IPS DF 6.9 (cell line): ENCODE data around the gene FUT9.
A peak's percentile ranks its signal among the peaks of the same experiment; 100 is the strongest.

Experiments
- DNase-seq: peaks from one replicate; pipeline ENCODE4 v3.0.0-alpha.2; 2013; ENCODE audit warnings: low read depth, low spot score
- H3K27ac ChIP-seq: one replicate; pipeline ENCODE4 v1.5.1; 2013; ENCODE audit warnings: low read length, control low read depth
- H3K27me3 ChIP-seq: 2 replicates; pipeline ENCODE4 v1.6.1; 2013; ENCODE audit warnings: mild to moderate bottlenecking, low read length; ENCODE audit not compliant: control insufficient read depth, insufficient read depth
- H3K36me3 ChIP-seq: 2 replicates; pipeline ENCODE4 v1.6.1; 2013; ENCODE audit warnings: low read length; ENCODE audit not compliant: control insufficient read depth, insufficient read depth
- H3K4me1 ChIP-seq: 2 replicates; pipeline ENCODE4 v1.6.1; 2013; ENCODE audit warnings: low read length; ENCODE audit not compliant: control insufficient read depth, insufficient read depth
- H3K4me3 ChIP-seq: 2 replicates; pipeline ENCODE4 v1.5.1; 2013; ENCODE audit warnings: mild to moderate bottlenecking, low read length
- H3K9me3 ChIP-seq: 2 replicates; pipeline ENCODE4 v1.6.1; 2013; ENCODE audit warnings: low read length, inconsistent platforms; ENCODE audit not compliant: control insufficient read depth, insufficient read depth
- WGBS: extraction: QIAGEN DNeasy Blood & Tissue Kit; methylation state at CpG from one replicate; pipeline ENCODE4 v1.1.7; 2013; ENCODE audit warnings: mixed read lengths, missing lambda C conversion rate; ENCODE audit not compliant: insufficient read length, insufficient coverage; 5-methylcytosine and 5-hydroxymethylcytosine counted together

Gene FUT9

GRCh38 chr6:96065213-96065612 is 49.4 kb downstream of the FUT9 start:
- Histone ChIP-seq H3K27ac (no peak overlapping the region), H3K4me1 (no peaks in the 10 kb centered on the region; the same call in 1 of the 2 replicates), H3K4me3 (no peak overlapping the region), H3K36me3 (no peaks in the 10 kb centered on the region; the same call in 1 of the 2 replicates), H3K27me3 (no peaks in the 10 kb centered on the region), H3K9me3 (no peaks in the 10 kb centered on the region)
- no peak for DNase-seq
- WGBS = no CpG with 5 or more reads among the region's 2 CpGs

GRCh38 chr6:96066376-96066775 is 50.6 kb downstream of the FUT9 start:
- Histone ChIP-seq H3K36me3 (no peaks in the 10 kb centered on the region; the same call in 1 of the 2 replicates), H3K27me3 (no peaks in the 10 kb centered on the region), H3K27ac (no peak overlapping the region), H3K4me3 (no peak overlapping the region), H3K4me1 (no peaks in the 10 kb centered on the region), H3K9me3 (no peaks in the 10 kb centered on the region)
- WGBS = no CpG with 5 or more reads among the region's 1 CpG
- no peak for DNase-seq

DNA sequence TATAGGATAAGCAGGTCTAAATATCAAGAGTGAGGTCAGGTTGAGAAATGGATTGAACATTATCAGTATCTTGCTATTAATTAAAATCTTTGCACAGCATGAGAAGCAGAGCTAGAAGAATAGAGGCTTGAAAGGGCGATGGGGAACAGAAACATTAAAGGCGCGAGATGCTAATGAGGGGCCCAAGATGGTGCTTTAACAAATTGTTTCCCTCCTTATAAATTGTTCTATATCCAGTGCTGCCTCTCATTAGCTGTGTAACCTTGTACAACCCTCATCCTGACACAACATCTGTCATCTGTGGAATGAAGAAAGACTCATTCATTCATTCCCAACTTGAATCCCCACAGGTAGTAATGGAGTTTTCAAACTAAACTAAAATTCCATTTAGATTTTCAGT is 57.8 kb downstream of the FUT9 start:
- no peak for DNase-seq
- Histone ChIP-seq H3K9me3 (no peaks in the 10 kb centered on the region), H3K4me3 (no peak overlapping the region), H3K36me3 (no peaks in the 10 kb centered on the region), H3K27ac (no peak overlapping the region), H3K4me1 (no peaks in the 10 kb centered on the region), H3K27me3 (no peaks in the 10 kb centered on the region)
- no CpG with 5 or more reads among the region's 3 CpGs for WGBS

DNA sequence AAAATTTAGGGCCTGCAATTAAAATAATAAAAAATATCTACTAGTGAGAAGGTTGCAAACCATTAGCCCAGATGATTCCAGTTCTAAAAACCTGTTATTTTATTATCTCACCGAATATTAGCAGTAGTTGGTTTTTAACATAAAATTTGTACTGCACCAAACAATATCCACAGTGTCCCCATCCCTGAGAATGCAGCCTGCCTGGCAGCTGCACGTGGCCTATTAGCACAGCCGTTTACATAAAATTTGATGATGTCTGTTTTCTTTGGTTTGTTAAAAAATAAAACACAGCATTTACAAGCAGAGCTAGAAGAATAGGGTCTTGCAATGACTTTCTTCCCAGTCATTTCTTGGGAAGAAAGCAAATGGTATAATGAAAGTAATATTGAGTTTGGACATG is 58.2 kb downstream of the FUT9 start:
- Histone ChIP-seq H3K4me3 (no peak overlapping the region), H3K4me1 (no peaks in the 10 kb centered on the region), H3K27me3 (no peaks in the 10 kb centered on the region), H3K36me3 (no peaks in the 10 kb centered on the region), H3K27ac (no peak overlapping the region), H3K9me3 (no peaks in the 10 kb centered on the region)
- WGBS = no CpG with 5 or more reads among the region's 3 CpGs
- DNase-seq = no peak

DNA sequence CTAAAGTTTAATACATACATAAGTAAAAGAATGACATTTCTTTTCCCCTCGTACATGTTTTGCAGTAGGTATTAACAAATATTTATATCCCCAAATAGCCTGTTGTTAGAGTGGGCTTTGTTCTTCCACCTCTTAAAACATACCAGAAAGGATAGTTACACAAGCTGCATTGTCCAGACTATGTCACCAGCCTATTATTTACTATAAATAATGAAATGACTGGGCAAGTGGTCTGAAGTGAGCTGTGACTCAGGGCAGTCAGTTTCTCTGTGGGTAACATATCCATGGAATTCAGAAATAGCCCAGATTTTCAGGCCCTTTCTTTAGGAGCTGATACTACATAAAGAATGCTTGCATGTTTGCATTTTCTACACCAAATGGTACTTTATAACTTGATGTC is 60.1 kb downstream of the FUT9 start:
- H3K27ac ChIP-seq = no peak overlapping the region
- no peaks in the 10 kb centered on the region for H3K27me3 ChIP-seq
- H3K9me3 ChIP-seq = no peaks in the 10 kb centered on the region
- H3K36me3 ChIP-seq = no peaks in the 10 kb centered on the region
- no peak for DNase-seq
- H3K4me1 ChIP-seq = no peaks in the 10 kb centered on the region
- H3K4me3 ChIP-seq = no peak overlapping the region
- WGBS = no CpG with 5 or more reads among the region's 1 CpG

DNA sequence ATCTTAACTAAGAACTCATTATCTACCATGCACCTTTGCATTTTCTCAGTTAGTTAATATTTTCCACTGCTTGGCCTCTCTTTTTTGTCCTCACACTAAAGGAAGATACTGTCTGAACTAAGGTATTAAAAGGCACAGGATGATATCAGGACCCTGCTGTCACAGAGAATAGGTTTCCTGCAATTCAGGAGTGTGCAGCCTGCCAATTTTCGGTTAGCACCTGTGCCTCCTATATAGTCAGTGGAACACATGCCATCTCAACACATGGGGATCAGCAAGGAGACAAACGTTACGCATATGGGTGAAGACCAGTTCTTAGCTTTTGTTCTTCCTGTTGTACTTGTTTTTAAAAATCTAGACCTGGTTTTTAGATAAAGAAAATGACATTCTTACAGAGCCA is 71.0 kb downstream of the FUT9 start:
- Histone ChIP-seq H3K4me1 (no peaks in the 10 kb centered on the region; the same call in 1 of the 2 replicates), H3K27ac (no peak overlapping the region), H3K27me3 (no peaks in the 10 kb centered on the region), H3K4me3 (no peak overlapping the region), H3K36me3 (no peaks in the 10 kb centered on the region), H3K9me3 (no peaks in the 10 kb centered on the region)
- DNase-seq = no peak
- WGBS = no CpG with 5 or more reads among the region's 3 CpGs

- H3K4me3 ChIP-seq = no peak overlapping the region
- no peaks in the 10 kb centered on the region for H3K27me3 ChIP-seq
- no peaks in the 10 kb centered on the region for H3K9me3 ChIP-seq
- H3K36me3 ChIP-seq = no peaks in the 10 kb centered on the region
- DNase-seq = peak; percentile 27
- no peaks in the 10 kb centered on the region; the same call in 1 of the 2 replicates for H3K4me1 ChIP-seq
- no CpG with 5 or more reads among the region's 1 CpG for WGBS
- no peak overlapping the region for H3K27ac ChIP-seq
Measured at GRCh38 chr6:96089173-96089572, 73.4 kb downstream of the FUT9 start.

- H3K27me3 ChIP-seq = no peaks in the 10 kb centered on the region
- WGBS = no CpG with 5 or more reads among the region's 1 CpG
- no peaks in the 10 kb centered on the region for H3K4me1 ChIP-seq
- H3K36me3 ChIP-seq = no peaks in the 10 kb centered on the region
- no peak for DNase-seq
- H3K9me3 ChIP-seq = no peaks in the 10 kb centered on the region
- no peak overlapping the region for H3K27ac ChIP-seq
- no peak overlapping the region for H3K4me3 ChIP-seq
Measured at GRCh38 chr6:96094077-96094476, 78.3 kb downstream of the FUT9 start.

GRCh38 chr6:96099069-96099468 is 83.3 kb downstream of the FUT9 start:
- H3K27me3 ChIP-seq = no peaks in the 10 kb centered on the region
- no peaks in the 10 kb centered on the region for H3K9me3 ChIP-seq

GRCh38 chr6:96101564-96101963 is 85.8 kb downstream of the FUT9 start:
- no peak overlapping the region for H3K27ac ChIP-seq
- no peak for DNase-seq
- no CpG with 5 or more reads among the region's 2 CpGs for WGBS
- H3K4me1 ChIP-seq = no peaks in the 10 kb centered on the region
- no peaks in the 10 kb centered on the region for H3K27me3 ChIP-seq
- no peak overlapping the region for H3K4me3 ChIP-seq
- no peaks in the 10 kb centered on the region for H3K9me3 ChIP-seq
- H3K36me3 ChIP-seq = no peaks in the 10 kb centered on the region

More at GRCh38 chr6:96099069-96099468, 83.3 kb downstream of the FUT9 start:
- Histone ChIP-seq H3K4me3 (no peak overlapping the region), H3K36me3 (no peaks in the 10 kb centered on the region), H3K27ac (no peak overlapping the region), H3K4me1 (no peaks in the 10 kb centered on the region)
- no peak for DNase-seq

DNA sequence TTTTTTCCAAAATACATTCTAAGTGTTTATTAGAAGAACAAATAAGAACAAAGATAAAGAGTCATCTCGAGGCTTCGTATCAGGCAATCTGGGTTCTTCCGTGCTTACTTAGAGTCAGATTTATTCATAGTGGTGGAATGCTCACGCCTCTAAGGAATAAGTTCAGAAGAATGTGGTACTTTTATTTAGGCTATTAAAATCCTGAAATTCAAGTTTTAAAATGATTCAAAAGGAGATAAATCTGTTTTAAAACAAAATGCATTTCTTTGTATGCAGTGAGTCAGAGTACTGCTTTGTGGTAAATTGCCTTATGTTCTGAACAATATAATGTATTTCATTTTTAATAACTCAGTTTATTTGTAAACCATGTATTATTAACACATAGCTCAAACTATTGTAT is 89.1 kb downstream of the FUT9 start:
- Histone ChIP-seq H3K4me3 (no peak overlapping the region), H3K4me1 (no peaks in the 10 kb centered on the region), H3K36me3 (no peaks in the 10 kb centered on the region), H3K27me3 (no peaks in the 10 kb centered on the region), H3K27ac (no peak overlapping the region), H3K9me3 (no peaks in the 10 kb centered on the region)
- no peak for DNase-seq
- no CpG with 5 or more reads among the region's 4 CpGs for WGBS
